HCT116 (cell line): ENCODE data around the gene SETD3. TPM values are rescaled to one million over a fixed set of nuclear protein-coding genes. Genes with fewer than 3 reads are reported as not detected.

ENCODE experiments used
- ATAC-seq: fragments of 200-7000 bp; cut with Tn5 transposase; 2 replicates; pipeline ENCODE4 v1.9.1; 2020; ENCODE audit warnings: mild to moderate bottlenecking, moderate library complexity
- BruUV-seq: library from RNA; stranded (reverse); fragments of 400-500 nt; replicated peaks from 2 replicates; lab custom pipeline; 2021; lab: Mats Ljungman, UMichigan
- CTCF ChIA-PET: fragments of 300-600 bp; sonication (Branson Sonifier 250); formaldehyde crosslinking; loops from one replicate; lab custom pipeline; 2021; ENCODE audit warnings: antibody characterized with exemption; lab: Charles Lee
- POLR2A ChIA-PET: fragments of 300-600, 350-600 bp; sonication (Branson Sonifier 250); formaldehyde crosslinking; loops from one replicate; lab custom pipeline; 2021; ENCODE audit warnings: antibody characterized with exemption; lab: Charles Lee
- RAD21 ChIA-PET, 2 experiments: fragments of 300-600 bp; sonication (Branson Sonifier 250); formaldehyde crosslinking; loops; one replicate each; lab custom pipeline; 2023; ENCODE audit warnings: low total read pairs in 2 of 2; ENCODE audit not compliant: uncharacterized antibody in 2 of 2, unreplicated experiment in 2 of 2, low non-redundant PET in 1 of 2; lab: Charles Lee
- DNase-seq: peaks from one replicate; pipeline ENCODE4 v3.0.0-alpha.2; 2010; ENCODE audit warnings: low read depth, low spot score
- H2AFZ ChIP-seq: fragments of 200-600 bp; shearing (Covaris generic), sonication (generic); 2 replicates; pipeline ENCODE4 v1.6.1; 2017; ENCODE audit warnings: low read depth, mixed run types, mixed read lengths, antibody characterized with exemption, low read length; ENCODE audit not compliant: poor library complexity, severe bottlenecking
- H3K27ac ChIP-seq: 2 replicates; pipeline ENCODE4 v1.5.1; 2012; ENCODE audit warnings: low read depth, low read length
- H3K27me3 ChIP-seq: fragments of 200-600 bp; sonication (generic); 2 replicates; pipeline ENCODE4 v1.6.1; 2016; ENCODE audit warnings: mixed run types, low read length, mixed read lengths; ENCODE audit not compliant: insufficient read depth
- H3K36me3 ChIP-seq, 2 experiments: fragments of 200-500 bp in 1 of 2; fragments of 200-600 bp in 1 of 2; sonication (Bioruptor generic) in 1 of 2; sonication (generic) in 1 of 2; 2 replicates each; pipeline versions ENCODE4 v1.5.1 to v1.6.1; 2014 to 2016; ENCODE audit warnings: low read length in 2 of 2, inconsistent platforms in 1 of 2, mixed read lengths in 1 of 2, mixed run types in 1 of 2; ENCODE audit not compliant: insufficient read depth in 2 of 2, control insufficient read depth in 1 of 2
- H3K4me1 ChIP-seq, 2 experiments: fragments of 200-600 bp in 1 of 2; sonication (generic) in 1 of 2; 2 replicates each; pipeline versions ENCODE4 v1.5.1 to v1.6.1; 2012 to 2017; ENCODE audit warnings: low read length in 2 of 2, inconsistent platforms in 1 of 2, mild to moderate bottlenecking in 1 of 2, mixed read lengths in 1 of 2, mixed run types in 1 of 2, moderate library complexity in 1 of 2; ENCODE audit not compliant: insufficient read depth in 2 of 2, control insufficient read depth in 1 of 2
- H3K4me2 ChIP-seq: fragments of 200-600 bp; sonication (generic); 2 replicates; pipeline ENCODE4 v1.6.1; 2017; ENCODE audit warnings: mixed run types, low read length, mixed read lengths
- H3K4me3 ChIP-seq, 2 experiments: fragments of 200-600 bp in 1 of 2; sonication (generic) in 1 of 2; replicated peaks in 1 of 2; 2 replicates each; pipeline ENCODE4 v1.5.1; 2011 to 2016; ENCODE audit warnings: low read length in 2 of 2, control low read depth in 1 of 2, low read depth in 1 of 2, mild to moderate bottlenecking in 1 of 2, mixed read lengths in 1 of 2, mixed run types in 1 of 2
- H3K79me2 ChIP-seq: fragments of 200-600 bp; sonication (generic); 2 replicates; pipeline ENCODE4 v1.6.1; 2017; ENCODE audit warnings: mild to moderate bottlenecking, mixed run types, low read length, moderate library complexity, mixed read lengths; ENCODE audit not compliant: insufficient read depth
- H3K9ac ChIP-seq: fragments of 200-600 bp; sonication (generic); 2 replicates; pipeline ENCODE4 v1.6.1; 2016; ENCODE audit warnings: low read length, mixed read lengths
- H3K9me2 ChIP-seq: fragments of 200-600 bp; sonication (generic), shearing (Covaris generic); 2 replicates; pipeline ENCODE4 v1.6.1; 2017; ENCODE audit warnings: mixed run types, mild to moderate bottlenecking, moderate library complexity; ENCODE audit not compliant: insufficient read depth
- H3K9me3 ChIP-seq, 2 experiments: fragments of 200-500 bp in 1 of 2; fragments of 200-600 bp in 1 of 2; sonication (Bioruptor generic) in 1 of 2; sonication (generic) in 1 of 2; 2 replicates each; pipeline ENCODE4 v1.6.1; 2014 to 2017; ENCODE audit warnings: low read length in 2 of 2, mixed read lengths in 2 of 2, inconsistent platforms in 1 of 2, low read depth in 1 of 2, mild to moderate bottlenecking in 1 of 2, mixed run types in 1 of 2, moderate library complexity in 1 of 2; ENCODE audit not compliant: control insufficient read depth in 1 of 2, insufficient read depth in 1 of 2
- H4K20me1 ChIP-seq: fragments of 200-600 bp; sonication (generic), shearing (Covaris generic); 2 replicates; pipeline ENCODE4 v1.6.1; 2017; ENCODE audit warnings: mixed run types, mild to moderate bottlenecking, moderate library complexity; ENCODE audit not compliant: insufficient read depth
- ATF3 ChIP-seq: IDR thresholded peaks from 2 replicates; pipeline ENCODE4 v1.6.1; 2012
- CBX3 ChIP-seq: IDR thresholded peaks from 2 replicates; pipeline ENCODE4 v1.6.1; 2012; ENCODE audit warnings: low read depth
- CEBPB ChIP-seq: IDR thresholded peaks from 2 replicates; pipeline ENCODE4 v1.6.1; 2012; ENCODE audit warnings: low read depth
- CTCF ChIP-seq, 3 experiments: fragments of 200-600 bp in 1 of 3; sonication (generic) in 1 of 3; IDR thresholded peaks in 2 of 3; conservative IDR thresholded peaks in 1 of 3; 2 replicates each; pipeline ENCODE4 v1.5.1; 2012 to 2017; ENCODE audit warnings: low read depth in 2 of 3, low read length in 2 of 3, antibody characterized with exemption in 1 of 3, borderline replicate concordance in 1 of 3, control low read depth in 1 of 3, mild to moderate bottlenecking in 1 of 3, mixed read lengths in 1 of 3, mixed run types in 1 of 3, moderate library complexity in 1 of 3; ENCODE audit not compliant: insufficient read depth in 1 of 3
- MAX ChIP-seq: IDR thresholded peaks from 2 replicates; pipeline ENCODE4 v1.6.1; 2012
- POLR2A ChIP-seq: IDR thresholded peaks from 2 replicates; pipeline ENCODE4 v1.7.0; 2011; ENCODE audit warnings: borderline replicate concordance; ENCODE audit not compliant: insufficient read depth, insufficient read length; ENCODE audit errors: extremely low read depth
- POLR2AphosphoS5 ChIP-seq: IDR thresholded peaks from 2 replicates; pipeline ENCODE4 v1.6.1; 2011; ENCODE audit warnings: mild to moderate bottlenecking, low read depth, low read length, moderate library complexity
- RAD21 ChIP-seq: IDR thresholded peaks from 2 replicates; pipeline ENCODE4 v1.6.1; 2012; ENCODE audit warnings: low read depth, mild to moderate bottlenecking
- REST ChIP-seq: IDR thresholded peaks from 2 replicates; pipeline ENCODE4 v1.6.1; 2012; ENCODE audit warnings: low read depth
- SP1 ChIP-seq: IDR thresholded peaks from 2 replicates; pipeline ENCODE4 v1.6.1; 2012; ENCODE audit warnings: low read depth
- SRF ChIP-seq: IDR thresholded peaks from 2 replicates; pipeline ENCODE4 v1.6.1; 2012; ENCODE audit warnings: low read depth
- TCF7L2 ChIP-seq: IDR thresholded peaks from 2 replicates; pipeline ENCODE4 v1.7.0; 2011; ENCODE audit warnings: borderline replicate concordance, inconsistent platforms; ENCODE audit not compliant: insufficient read depth, insufficient read length; ENCODE audit errors: extremely low read depth
- intact Hi-C: fragments of 100-400 bp; cut with micrococcal nuclease; formaldehyde crosslinking; loops from 2 replicates; pipeline ENCODE4 v1.10.0; 2022
- total RNA-seq: library from RNA; stranded (reverse); gene quantifications from one replicate; pipeline ENCODE4 v1.2.1, GENCODE V29; 2021; ENCODE audit not compliant: unreplicated experiment

Gene SETD3
- total RNA-seq, 1 experiment from 2014 or later: 46.6 TPM

GRCh38 chr14:99357151-99357915 is 123.3 kb downstream of the SETD3 start:
- no peak for TF ChIP-seq TCF7L2
- TF ChIP-seq POLR2A: no peak
- no peak for TF ChIP-seq RAD21
- no peak for TF ChIP-seq MAX
- TF ChIP-seq CTCF (IDR thresholded peaks at IDR 0.05 in 2 of 3, conservative IDR thresholded peaks at IDR 0.05 in 1 of 3; ENCODE audit: borderline replicate concordance in 1 of 3, insufficient read depth in 1 of 3, low read depth in 2 of 3, low read length in 2 of 3): no peak
- no peak for TF ChIP-seq CBX3
- no peak for TF ChIP-seq POLR2AphosphoS5
- TF ChIP-seq CEBPB: no peak
- no peak for TF ChIP-seq ATF3
- TF ChIP-seq SRF: no peak
- TF ChIP-seq SP1: no peak
- no peak for TF ChIP-seq REST
- TF ChIP-seq, all 23 proteins: peak for 0
- H3K27me3 ChIP-seq: no peaks in the 10 kb centered on the region
- DNase-seq (no peak), ATAC-seq (no peak)
- H3K4me3 ChIP-seq: no peak overlapping the region
- no peaks in the 10 kb centered on the region for H3K36me3 ChIP-seq
- H3K9ac ChIP-seq: no peak overlapping the region
- intact Hi-C loops: no loop called here
- no peaks in the 10 kb centered on the region for H4K20me1 ChIP-seq
- H3K4me1 ChIP-seq: peaks cover 0 to 11% of the 10 kb centered on the region in 2 experiments; a peak in 1 of 4 replicates
- no peak overlapping the region for H3K4me2 ChIP-seq
- no TSS peak for BruUV-seq
- no peaks in the 10 kb centered on the region for H3K79me2 ChIP-seq
- ChIA-PET CTCF (interaction anchor here (1.1 kb wide), 1 partner anchor 36 kb away, joined by 4 read pairs; no protein-coding TSS in a partner anchor), POLR2A (no interaction called here), RAD21 (no interaction called here)
- H3K9me3 ChIP-seq: no peaks in the 10 kb centered on the region
- H2AFZ ChIP-seq: no peak overlapping the region
- H3K9me2 ChIP-seq: no peaks in the 10 kb centered on the region
- no peak overlapping the region for H3K27ac ChIP-seq
